CD8-positive, alpha-beta memory T cell (primary cell): ENCODE measurements around the gene SFMBT2. TPM values are rescaled to one million over a fixed set of nuclear protein-coding genes. Genes with fewer than 3 reads are reported as not detected.
"Not testable (repeated sequence)": the region's sequence is repeated elsewhere in the genome, so short reads cannot be mapped to it uniquely, and the experiment has no call there.

Source experiments
- CTCF ChIA-PET: fragments of 350-600 bp; sonication (Branson Sonifier 250); formaldehyde crosslinking; loops from one replicate; lab custom pipeline; 2021; ENCODE audit warnings: antibody characterized with exemption; lab: Charles Lee
- POLR2A ChIA-PET: fragments of 350-600 bp; sonication (Branson Sonifier 250); formaldehyde crosslinking; loops from one replicate; lab custom pipeline; 2021; ENCODE audit warnings: antibody characterized with exemption; lab: Charles Lee
- DNase-seq, 5 donors: peaks; one replicate each; pipeline versions ENCODE4 v3.0.0 to v3.0.0-alpha.2; 2020 to 2022; ENCODE audit warnings: mixed read lengths in 1 of 5
- H3K27ac ChIP-seq: one replicate; pipeline ENCODE4 v1.7.0; 2013; ENCODE audit warnings: low read depth, mild to moderate bottlenecking, low read length, moderate library complexity
- H3K27me3 ChIP-seq: 2 replicates; pipeline ENCODE4 v1.7.0; 2013; ENCODE audit warnings: low read length, mild to moderate bottlenecking; ENCODE audit not compliant: insufficient read depth, poor library complexity, severe bottlenecking
- H3K36me3 ChIP-seq: 2 replicates; pipeline ENCODE4 v1.7.0; 2013; ENCODE audit warnings: mild to moderate bottlenecking, low read length, moderate library complexity; ENCODE audit not compliant: insufficient read depth
- H3K4me1 ChIP-seq: 2 replicates; pipeline ENCODE4 v1.7.0; 2013; ENCODE audit warnings: mild to moderate bottlenecking, low read length, moderate library complexity; ENCODE audit not compliant: insufficient read depth
- H3K4me3 ChIP-seq: 2 replicates; pipeline ENCODE4 v1.7.0; 2013; ENCODE audit warnings: mild to moderate bottlenecking, low read length
- H3K9me3 ChIP-seq: 2 replicates; pipeline ENCODE4 v1.7.0; 2013; ENCODE audit warnings: mild to moderate bottlenecking, low read length
- H3K27ac Mint-ChIP-seq, 8 donors: one replicate each; pipeline ENCODE4 v1.8.0; 2020 to 2021; ENCODE audit warnings: mixed read lengths in 8 of 8, mild to moderate bottlenecking in 6 of 8, inconsistent platforms in 3 of 8, moderate library complexity in 3 of 8
- H3K27me3 Mint-ChIP-seq, 2 donors: one replicate each; pipeline ENCODE4 v1.8.0; 2020 to 2021; ENCODE audit warnings: mixed read lengths in 2 of 2, mild to moderate bottlenecking in 1 of 2, moderate library complexity in 1 of 2
- H3K36me3 Mint-ChIP-seq, 3 donors: one replicate each; pipeline ENCODE4 v1.8.0; 2020 to 2021; ENCODE audit warnings: mixed read lengths in 3 of 3, inconsistent platforms in 1 of 3, mild to moderate bottlenecking in 1 of 3
- H3K4me1 Mint-ChIP-seq, 3 donors: one replicate each; pipeline ENCODE4 v1.8.0; 2020 to 2021; ENCODE audit warnings: mixed read lengths in 3 of 3, inconsistent platforms in 1 of 3, mild to moderate bottlenecking in 1 of 3
- H3K4me3 Mint-ChIP-seq, 7 donors: one replicate each; pipeline ENCODE4 v1.8.0; 2020 to 2021; ENCODE audit warnings: mixed read lengths in 7 of 7, mild to moderate bottlenecking in 6 of 7, moderate library complexity in 4 of 7, inconsistent platforms in 2 of 7
- H3K9me3 Mint-ChIP-seq, 5 donors: one replicate each; pipeline ENCODE4 v1.8.0; 2020 to 2022; ENCODE audit warnings: mixed read lengths in 5 of 5, mild to moderate bottlenecking in 3 of 5, moderate library complexity in 2 of 5, inconsistent platforms in 1 of 5
- polyA plus RNA-seq: library from polyadenylated mRNA; unstranded; fragments of 300-500 nt; fragmentation: Illumina TruSeq; gene quantifications from one replicate; pipeline ENCODE4 v1.2.3, GENCODE V29; 2021
- total RNA-seq, 2 experiments: library from RNA; stranded (reverse); gene quantifications; one replicate each; pipeline ENCODE4 v1.2.3, GENCODE V29; 2021

SFMBT2 gene
- total and polyA plus RNA-seq, 3 experiments from 2014 or later = 4.9 to 18.3 (median 17.4) TPM

DNA sequence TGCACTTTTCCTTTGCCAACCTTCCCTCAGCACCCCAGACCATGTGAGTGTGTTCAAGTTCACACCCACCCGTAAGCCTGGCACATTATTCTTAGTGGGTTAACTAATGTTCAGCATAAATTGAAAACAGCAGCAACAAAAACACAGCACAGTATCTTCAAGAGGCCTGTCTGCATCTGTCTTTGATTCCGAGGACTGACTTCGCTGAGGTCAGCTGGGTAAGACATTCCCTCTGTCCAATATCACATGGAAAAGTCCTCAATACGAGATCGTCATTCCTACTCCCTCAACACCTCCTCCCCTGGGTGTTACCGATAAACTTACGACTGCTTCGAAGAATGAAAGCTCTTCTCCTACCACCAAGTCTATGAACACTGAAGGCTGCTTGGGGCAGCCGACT, 218.8 kb downstream of the SFMBT2 start:
- DNase-seq = peak in 1 of 5 donors; percentile 6
- Histone ChIP-seq H3K4me1 (peaks cover 73% of the 10 kb centered on the region), H3K9me3 (no peaks in the 10 kb centered on the region), H3K27ac (no peak overlapping the region), H3K36me3 (peaks cover 16% of the 10 kb centered on the region), H3K4me3 (peak overlapping the region; percentile 35), H3K27me3 (no peaks in the 10 kb centered on the region)
- Mint-ChIP-seq H3K36me3 (peaks cover 26 to 77% (median 26%) of the 10 kb centered on the region in 3 donors), H3K4me1 (peaks cover 56 to 63% (median 62%) of the 10 kb centered on the region in 3 donors), H3K27ac (peak overlapping the region; percentile 74 to 94 (median 91)), H3K4me3 (peak overlapping the region; percentile 16 to 85 (median 79)), H3K27me3 (peaks cover 0 to 2% of the 10 kb centered on the region in 2 donors), H3K9me3 (no peaks in the 10 kb centered on the region)
- ChIA-PET POLR2A (no interaction called here), CTCF (interaction anchor here (1.6 kb wide), 1 partner anchor 265 kb away, joined by 6 read pairs; no protein-coding TSS in a partner anchor)

DNA sequence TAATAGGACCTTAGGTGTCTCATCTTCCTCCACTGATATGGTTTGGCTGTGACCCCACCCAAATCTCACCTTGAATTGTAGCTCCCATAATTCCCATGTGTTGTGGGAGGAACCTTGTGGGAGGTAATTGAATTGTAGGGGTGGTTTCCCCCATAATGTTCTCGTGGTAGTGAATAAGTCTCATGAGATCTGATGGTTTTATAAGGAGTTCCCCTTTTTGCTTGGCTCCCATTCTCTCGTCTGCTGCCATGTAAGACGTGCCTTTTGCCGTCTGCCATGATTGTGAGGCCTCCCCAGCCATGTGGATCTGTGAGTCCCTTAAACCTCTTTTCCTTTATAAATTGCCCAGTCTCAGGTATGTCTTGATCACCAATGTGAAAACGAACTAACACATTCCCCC, 220.1 kb downstream of the SFMBT2 start:
- not testable (repeated sequence) for H3K27me3 Mint-ChIP-seq

DNA sequence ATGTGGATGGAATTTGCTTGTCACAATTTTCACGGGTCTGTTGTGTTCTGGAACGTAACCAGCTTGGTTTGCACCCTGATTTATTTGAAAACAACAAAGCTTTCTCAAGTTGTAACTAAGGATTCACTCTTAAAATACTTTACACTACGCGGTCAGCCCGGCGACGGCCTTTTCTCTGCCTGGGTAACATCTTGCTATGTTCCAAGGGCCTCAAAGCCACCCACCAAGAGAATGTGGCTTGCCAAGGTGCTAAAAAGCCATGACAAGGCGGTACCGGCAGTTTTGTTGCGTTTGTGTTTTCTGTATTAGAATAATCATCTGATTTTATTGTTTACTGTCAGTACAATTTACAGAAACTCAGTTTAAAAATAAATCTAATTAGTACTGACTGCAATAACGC, 220.9 kb downstream of the SFMBT2 start:
- ChIA-PET CTCF (no interaction called here), POLR2A (no interaction called here)
- Histone ChIP-seq H3K4me3 (no peak overlapping the region), H3K36me3 (peaks cover 6% of the 10 kb centered on the region), H3K27me3 (no peaks in the 10 kb centered on the region), H3K4me1 (peaks cover 58% of the 10 kb centered on the region), H3K27ac (no peak overlapping the region), H3K9me3 (no peaks in the 10 kb centered on the region)
- H3K4me3 Mint-ChIP-seq = no peak overlapping the region
- no peak overlapping the region for H3K27ac Mint-ChIP-seq
- peaks cover 17 to 74% (median 21%) of the 10 kb centered on the region in 3 donors for H3K36me3 Mint-ChIP-seq
- DNase-seq = no peak
- peaks cover 0 to 2% of the 10 kb centered on the region in 2 donors for H3K27me3 Mint-ChIP-seq
- peaks cover 48 to 62% (median 56%) of the 10 kb centered on the region in 3 donors for H3K4me1 Mint-ChIP-seq
- H3K9me3 Mint-ChIP-seq = no peaks in the 10 kb centered on the region

More for the DNA sequence above, 220.1 kb downstream of the SFMBT2 start:
- H3K36me3 ChIP-seq, POLR2A ChIA-PET, H3K4me3 Mint-ChIP-seq, DNase-seq, CTCF ChIA-PET, H3K27ac ChIP-seq, H3K9me3 ChIP-seq, H3K4me3 ChIP-seq, H3K27me3 ChIP-seq, H3K9me3 Mint-ChIP-seq: not testable (repeated sequence)
- Mint-ChIP-seq H3K4me1 (peaks cover 50 to 62% (median 56%) of the 10 kb centered on the region in 3 donors), H3K27ac (peak overlapping the region in 4 of 8 donors; percentile 12 to 66 (median 55)), H3K36me3 (peaks cover 19 to 74% (median 25%) of the 10 kb centered on the region in 3 donors)
- H3K4me1 ChIP-seq = peaks cover 63% of the 10 kb centered on the region

DNA sequence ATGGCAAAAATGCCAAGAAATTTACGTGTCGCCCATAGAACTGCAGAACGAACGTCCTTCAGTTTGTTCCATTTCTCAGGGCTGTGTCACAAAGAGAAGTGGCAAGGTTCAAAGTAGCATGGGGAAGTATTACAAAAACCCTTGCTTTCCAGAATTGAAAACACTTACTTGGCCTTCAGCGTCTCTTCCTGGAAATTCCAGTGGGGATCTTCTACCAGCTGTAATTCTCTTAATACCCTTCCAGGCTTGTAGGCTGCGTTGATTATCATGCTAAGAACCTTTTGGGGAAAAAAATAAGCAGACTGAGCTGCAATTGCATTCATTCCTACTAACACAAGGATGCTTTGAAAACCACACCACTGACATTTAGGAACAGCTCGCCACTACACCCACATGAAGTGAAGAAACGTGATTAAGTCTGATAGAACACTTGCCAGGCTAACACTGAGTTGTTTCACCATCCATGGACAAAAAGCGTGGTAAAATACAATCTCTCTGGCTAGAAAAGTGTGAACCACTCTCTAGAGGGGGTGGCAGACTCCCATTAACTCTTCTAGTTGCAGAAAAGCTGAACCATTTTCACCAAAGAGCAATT, 222.3 kb downstream of the SFMBT2 start:
- peaks cover 0 to 2% of the 10 kb centered on the region in 2 donors for H3K27me3 Mint-ChIP-seq
- peaks cover 47% of the 10 kb centered on the region for H3K4me1 ChIP-seq

DNA sequence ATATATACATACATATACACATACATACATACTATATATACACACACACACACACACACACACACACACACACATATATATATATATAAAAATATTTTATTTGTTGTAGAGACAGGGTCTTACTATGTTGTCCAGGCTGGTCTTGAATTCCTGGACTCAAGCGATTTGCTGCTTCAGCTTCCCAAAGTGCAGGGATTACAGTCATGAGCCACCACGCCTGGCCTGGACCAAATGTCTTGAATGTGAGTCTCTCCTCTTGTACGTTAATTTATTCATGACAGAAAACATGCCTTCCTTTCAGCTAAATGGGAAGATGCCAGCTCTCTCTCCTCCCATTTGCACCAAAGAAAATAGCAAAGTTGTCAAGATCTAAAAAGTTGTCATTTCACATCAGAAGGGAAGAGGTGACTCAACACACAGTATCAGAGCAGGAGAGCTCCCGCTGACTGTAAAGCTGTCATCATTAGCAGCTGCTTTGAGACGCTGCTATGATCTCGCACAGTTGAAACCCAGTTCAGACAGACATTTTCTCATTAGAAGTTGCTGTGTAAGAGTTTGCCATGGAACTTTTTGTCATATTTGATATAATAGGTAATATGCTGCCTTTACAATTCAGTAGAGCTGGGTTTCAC, 224.3 kb downstream of the SFMBT2 start:
- no peak overlapping the region for H3K4me3 ChIP-seq
- Mint-ChIP-seq H3K36me3 (peaks cover 32 to 82% (median 34%) of the 10 kb centered on the region in 3 donors), H3K27me3 (peaks cover 0 to 1% of the 10 kb centered on the region in 2 donors), H3K4me3 (no peak overlapping the region), H3K9me3 (no peaks in the 10 kb centered on the region), H3K4me1 (peaks cover 17 to 29% (median 23%) of the 10 kb centered on the region in 3 donors), H3K27ac (no peak overlapping the region)
- CTCF ChIA-PET = interaction anchor here (1.0 kb wide), 1 partner anchor 39 kb away, joined by 3 read pairs; no protein-coding TSS in a partner anchor
- DNase-seq = no peak
- H3K4me1 ChIP-seq = peaks cover 28% of the 10 kb centered on the region
- no peaks in the 10 kb centered on the region for H3K9me3 ChIP-seq
- POLR2A ChIA-PET = no interaction called here
- H3K36me3 ChIP-seq = peaks cover 11% of the 10 kb centered on the region
- H3K27ac ChIP-seq = no peak overlapping the region
- no peaks in the 10 kb centered on the region for H3K27me3 ChIP-seq

More for the DNA sequence above, 222.3 kb downstream of the SFMBT2 start:
- Mint-ChIP-seq H3K36me3 (peaks cover 25 to 77% (median 26%) of the 10 kb centered on the region in 3 donors), H3K4me3 (no peak overlapping the region), H3K9me3 (no peaks in the 10 kb centered on the region), H3K4me1 (peaks cover 36 to 49% (median 43%) of the 10 kb centered on the region in 3 donors), H3K27ac (no peak overlapping the region)
- Histone ChIP-seq H3K9me3 (no peaks in the 10 kb centered on the region), H3K27ac (no peak overlapping the region), H3K4me3 (no peak overlapping the region), H3K36me3 (peaks cover 10% of the 10 kb centered on the region), H3K27me3 (no peaks in the 10 kb centered on the region)
- no peak for DNase-seq
- ChIA-PET POLR2A (no interaction called here), CTCF (no interaction called here)

DNA sequence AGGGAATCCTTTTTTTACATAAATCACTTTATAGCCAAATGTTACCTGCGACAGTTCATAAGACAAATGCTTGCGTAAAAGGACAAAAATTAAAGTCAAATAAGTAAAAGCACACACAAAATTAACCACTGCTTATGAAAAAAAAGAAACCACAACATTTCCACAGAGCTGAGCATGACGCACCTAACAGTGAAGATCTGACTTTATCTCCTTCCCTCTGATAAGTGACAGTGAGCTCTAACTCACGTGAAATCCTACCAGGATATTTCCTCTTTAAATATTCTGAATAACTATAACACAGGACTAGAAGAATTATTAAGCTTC, 225.5 kb downstream of the SFMBT2 start:
- POLR2A ChIA-PET = no interaction called here

DNA sequence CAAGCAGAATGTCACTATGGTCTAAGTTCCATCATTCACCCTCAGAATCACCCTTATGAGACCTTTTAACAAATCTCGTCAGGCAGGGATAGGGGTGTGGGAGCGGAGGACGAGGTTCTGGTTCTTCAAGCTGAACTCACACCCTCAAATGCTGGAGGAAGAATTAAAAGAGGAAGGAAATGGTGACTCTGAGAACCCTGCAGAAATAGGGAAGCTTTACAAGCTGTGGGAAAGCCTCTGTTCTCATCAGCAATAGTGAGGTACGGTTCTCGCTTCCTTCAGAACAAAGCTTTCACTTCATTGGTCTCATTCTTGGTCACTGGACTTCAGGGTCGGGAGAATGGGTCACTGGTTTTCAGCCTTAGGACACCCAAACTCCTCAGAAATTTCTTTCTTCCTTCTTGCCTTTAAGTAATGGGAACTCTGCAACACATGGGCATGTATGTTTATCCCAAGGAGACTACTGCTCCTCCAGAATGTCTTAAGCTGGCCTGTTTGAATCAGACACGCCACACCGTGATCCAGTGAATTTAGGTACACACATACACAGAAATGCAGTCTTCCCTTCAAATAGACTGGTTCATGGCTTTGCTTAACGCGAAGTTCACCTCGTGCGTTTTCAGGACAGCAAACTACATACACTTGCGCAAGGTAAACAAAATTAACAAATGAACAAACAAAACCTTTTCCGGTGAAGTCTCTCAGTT, 226.0 kb downstream of the SFMBT2 start:
- Mint-ChIP-seq H3K27ac (peak overlapping the region in 5 of 8 donors; percentile 27 to 89 (median 32)), H3K4me3 (no peak overlapping the region), H3K27me3 (peaks cover 0 to 1% of the 10 kb centered on the region in 2 donors), H3K4me1 (peaks cover 12 to 20% (median 14%) of the 10 kb centered on the region in 3 donors), H3K36me3 (peaks cover 27 to 77% (median 29%) of the 10 kb centered on the region in 3 donors), H3K9me3 (no peaks in the 10 kb centered on the region)
- no peaks in the 10 kb centered on the region for H3K27me3 ChIP-seq
- H3K4me1 ChIP-seq = peaks cover 12% of the 10 kb centered on the region
- DNase-seq = no peak
- ChIA-PET POLR2A (no interaction called here), CTCF (no interaction called here)
- H3K36me3 ChIP-seq = peaks cover 11% of the 10 kb centered on the region
- H3K4me3 ChIP-seq = no peak overlapping the region
- H3K9me3 ChIP-seq = no peaks in the 10 kb centered on the region
- H3K27ac ChIP-seq = no peak overlapping the region

More for the DNA sequence above, 225.5 kb downstream of the SFMBT2 start:
- Mint-ChIP-seq H3K4me3 (no peak overlapping the region), H3K4me1 (peaks cover 12 to 20% (median 14%) of the 10 kb centered on the region in 3 donors), H3K27ac (peak overlapping the region in 5 of 8 donors; percentile 27 to 61 (median 32)), H3K9me3 (no peaks in the 10 kb centered on the region), H3K27me3 (peaks cover 0 to 1% of the 10 kb centered on the region in 2 donors), H3K36me3 (peaks cover 27 to 76% (median 29%) of the 10 kb centered on the region in 3 donors)
- Histone ChIP-seq H3K4me3 (no peak overlapping the region), H3K4me1 (peaks cover 17% of the 10 kb centered on the region), H3K27ac (no peak overlapping the region), H3K9me3 (no peaks in the 10 kb centered on the region), H3K36me3 (peaks cover 11% of the 10 kb centered on the region), H3K27me3 (no peaks in the 10 kb centered on the region)
- CTCF ChIA-PET = no interaction called here
- DNase-seq = peak in 1 of 5 donors; percentile 66
